Ishikawa (cell line): Measurements from ENCODE around the gene PRKN.

ENCODE experiments used
- CEBPB ChIP-seq: IDR thresholded peaks from 2 replicates; pipeline ENCODE4 v1.6.1; 2012
- CREB1 ChIP-seq: IDR thresholded peaks from 2 replicates; pipeline ENCODE4 v1.6.1; 2012; ENCODE audit warnings: low read depth
- EP300 ChIP-seq: IDR thresholded peaks from 2 replicates; pipeline ENCODE4 v1.6.1; 2012; ENCODE audit warnings: borderline replicate concordance
- RAD21 ChIP-seq: IDR thresholded peaks from 2 replicates; pipeline ENCODE4 v1.6.1; 2012; ENCODE audit warnings: low read depth
- REST ChIP-seq: IDR thresholded peaks from 2 replicates; pipeline ENCODE4 v1.6.1; 2012; ENCODE audit warnings: low read depth, mild to moderate bottlenecking
- TAF1 ChIP-seq: IDR thresholded peaks from 2 replicates; pipeline ENCODE4 v1.6.1; 2012; ENCODE audit warnings: low read depth, mild to moderate bottlenecking
- TEAD4 ChIP-seq: IDR thresholded peaks from 2 replicates; pipeline ENCODE4 v1.6.1; 2012
- YY1 ChIP-seq: IDR thresholded peaks from 2 replicates; pipeline ENCODE4 v1.6.1; 2012; ENCODE audit warnings: low read depth
- ZBTB7A ChIP-seq: IDR thresholded peaks from 2 replicates; pipeline ENCODE4 v1.6.1; 2012; ENCODE audit warnings: low read depth
- TF ChIP-seq, protein P1 (sequence below): IDR thresholded peaks from 2 replicates; pipeline ENCODE4 v1.6.1; 2012

DNA sequence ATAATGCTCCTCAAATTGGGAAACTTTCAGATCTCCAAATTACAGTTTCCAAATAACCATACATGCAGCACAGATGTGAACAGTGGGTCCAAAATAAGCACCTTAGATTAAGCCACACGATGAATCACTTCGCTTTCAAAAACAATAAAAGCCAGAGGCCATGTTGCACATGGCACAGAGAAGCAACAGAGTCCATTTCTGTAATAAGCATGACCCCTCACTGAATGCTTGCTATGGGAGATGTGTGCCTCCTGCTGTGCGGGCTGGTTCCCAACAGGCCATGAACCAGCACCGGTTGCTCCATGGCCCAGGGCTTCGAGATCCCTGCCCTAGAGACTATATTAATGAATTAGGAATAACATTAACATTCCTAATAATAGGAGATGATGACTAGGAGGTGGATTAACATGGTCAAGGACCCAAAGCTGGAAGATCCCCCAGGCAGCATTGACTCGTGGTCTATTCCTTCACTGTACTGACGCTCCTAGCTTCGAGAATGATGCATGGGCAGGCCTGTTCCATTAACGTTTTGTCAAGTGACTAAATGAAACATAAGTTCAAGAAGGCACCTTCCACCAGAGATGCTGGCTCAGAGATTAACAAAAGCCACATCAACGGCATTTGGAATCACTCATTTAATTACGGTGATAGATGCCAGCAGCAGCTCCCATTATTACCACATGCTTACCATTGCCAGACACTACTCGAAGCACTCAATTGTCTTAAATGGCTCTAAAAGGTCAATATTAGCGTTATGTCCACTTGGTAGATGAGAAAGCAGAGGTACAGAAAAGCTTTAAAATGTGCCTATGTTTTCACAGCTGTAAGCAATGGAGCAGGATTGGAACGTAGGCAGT lies 983.1 kb downstream of the PRKN start:
- TF ChIP-seq YY1 (no peak), REST (no peak), CREB1 (no peak), TAF1 (no peak), TEAD4 (no peak), EP300 (no peak), RAD21 (no peak), ZBTB7A (no peak), CEBPB (no peak)
- TF ChIP-seq, protein P1, sequence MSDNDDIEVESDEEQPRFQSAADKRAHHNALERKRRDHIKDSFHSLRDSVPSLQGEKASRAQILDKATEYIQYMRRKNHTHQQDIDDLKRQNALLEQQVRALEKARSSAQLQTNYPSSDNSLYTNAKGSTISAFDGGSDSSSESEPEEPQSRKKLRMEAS = no peak
